Gastrocnemius medialis (tissue), 4 donors: Measurements from ENCODE around the gene PRAMEF13.
"Not testable (repeated sequence)": the region's sequence is repeated elsewhere in the genome, so short reads cannot be mapped to it uniquely, and the experiment has no call there.

Experiments
- POLR2A ChIP-seq, 2 donors: fragments of 450-650 bp; IDR thresholded peaks; one replicate each; pipeline ENCODE4 v1.6.1; 2017; ENCODE audit warnings: antibody characterized with exemption in 2 of 2, mild to moderate bottlenecking in 2 of 2, moderate library complexity in 2 of 2
- TF ChIP-seq, protein P1 (sequence below), 5 experiments: fragments of 450-650 bp in 3 of 5; fragments of 200-600 bp in 2 of 5; sonication (generic) in 2 of 5; IDR thresholded peaks in 4 of 5; conservative IDR thresholded peaks in 1 of 5; 1 replicate in 4 of 5; 2 replicates in 1 of 5; pipeline ENCODE4 v1.5.1; 2016 to 2019; ENCODE audit warnings: antibody characterized with exemption in 5 of 5, mild to moderate bottlenecking in 3 of 5, moderate library complexity in 3 of 5

DNA sequence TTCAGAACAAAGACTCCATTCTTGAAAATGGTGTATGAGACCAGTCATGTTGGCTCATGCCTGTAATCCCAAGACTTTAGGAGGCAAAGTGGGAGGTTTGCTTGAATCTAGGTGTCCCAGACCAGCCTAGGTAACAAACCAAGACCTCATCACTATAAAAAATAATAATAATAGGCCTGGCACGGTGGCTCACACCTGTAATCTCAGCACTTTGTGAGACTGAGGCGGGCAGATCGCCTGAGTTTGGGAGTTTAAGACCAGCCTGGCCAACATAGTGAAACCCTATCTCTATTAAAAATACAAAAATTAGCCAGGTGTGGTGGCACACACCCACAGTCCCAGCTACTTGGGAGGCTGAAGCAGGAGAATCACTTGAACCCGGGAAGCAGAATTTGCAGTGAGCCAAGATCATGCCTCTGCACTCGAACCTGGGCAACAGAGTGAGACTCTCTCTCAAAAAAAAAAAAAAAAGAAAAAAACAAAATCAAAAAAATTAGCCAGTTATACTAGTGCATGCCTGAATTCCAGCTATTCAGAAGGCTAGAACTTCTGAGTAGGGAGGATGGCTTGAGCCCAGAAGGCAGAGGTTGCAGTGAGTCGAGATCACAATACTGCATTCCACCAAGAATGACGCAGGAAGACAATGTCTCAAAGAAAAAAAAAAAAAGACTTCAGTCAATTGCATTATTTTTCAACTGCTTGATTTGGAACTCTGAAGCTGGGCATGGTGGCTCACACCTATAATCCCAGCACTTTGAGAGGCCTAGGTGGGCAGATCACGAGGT is 26.3 kb upstream of the PRAMEF13 start:
- TF ChIP-seq, protein P1, sequence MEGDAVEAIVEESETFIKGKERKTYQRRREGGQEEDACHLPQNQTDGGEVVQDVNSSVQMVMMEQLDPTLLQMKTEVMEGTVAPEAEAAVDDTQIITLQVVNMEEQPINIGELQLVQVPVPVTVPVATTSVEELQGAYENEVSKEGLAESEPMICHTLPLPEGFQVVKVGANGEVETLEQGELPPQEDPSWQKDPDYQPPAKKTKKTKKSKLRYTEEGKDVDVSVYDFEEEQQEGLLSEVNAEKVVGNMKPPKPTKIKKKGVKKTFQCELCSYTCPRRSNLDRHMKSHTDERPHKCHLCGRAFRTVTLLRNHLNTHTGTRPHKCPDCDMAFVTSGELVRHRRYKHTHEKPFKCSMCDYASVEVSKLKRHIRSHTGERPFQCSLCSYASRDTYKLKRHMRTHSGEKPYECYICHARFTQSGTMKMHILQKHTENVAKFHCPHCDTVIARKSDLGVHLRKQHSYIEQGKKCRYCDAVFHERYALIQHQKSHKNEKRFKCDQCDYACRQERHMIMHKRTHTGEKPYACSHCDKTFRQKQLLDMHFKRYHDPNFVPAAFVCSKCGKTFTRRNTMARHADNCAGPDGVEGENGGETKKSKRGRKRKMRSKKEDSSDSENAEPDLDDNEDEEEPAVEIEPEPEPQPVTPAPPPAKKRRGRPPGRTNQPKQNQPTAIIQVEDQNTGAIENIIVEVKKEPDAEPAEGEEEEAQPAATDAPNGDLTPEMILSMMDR (IDR thresholded peaks at IDR 0.05 in 4 of 5, conservative IDR thresholded peaks at IDR 0.05 in 1 of 5) = not testable (repeated sequence)
- TF ChIP-seq POLR2A (IDR thresholded peaks at IDR 0.05) = not testable (repeated sequence)
